Measurements from ENCODE around the gene SNX2.

The SNX2 gene

GRCh38 chr5:122773619-122774018 lies 1.3 kb upstream of the SNX2 start:
- DNase-seq = no peak

GRCh38 chr5:122774519-122774860 lies 390 bp upstream of the SNX2 start:
- no peak for DNase-seq

GRCh38 chr5:122775550-122776542 lies 966 bp downstream of the SNX2 start:
- no peak for DNase-seq

- DNase-seq = no peak
Measured at GRCh38 chr5:122778157-122778556, 3.3 kb downstream of the SNX2 start.

- no peak for DNase-seq
Measured at GRCh38 chr5:122779451-122779850, 4.6 kb downstream of the SNX2 start.

- no peak for DNase-seq
Measured at GRCh38 chr5:122780296-122780695, 5.4 kb downstream of the SNX2 start.

GRCh38 chr5:122781465-122781864 lies 6.6 kb downstream of the SNX2 start:
- DNase-seq = no peak

- DNase-seq = no peak
Measured at GRCh38 chr5:122785294-122785693, 10.4 kb downstream of the SNX2 start.

GRCh38 chr5:122788371-122788770 lies 13.5 kb downstream of the SNX2 start:
- no peak for DNase-seq

GRCh38 chr5:122788996-122789395 lies 14.1 kb downstream of the SNX2 start:
- no peak for DNase-seq

- no peak for DNase-seq
Measured at GRCh38 chr5:122789461-122790171, 14.7 kb downstream of the SNX2 start.

GRCh38 chr5:122790354-122791103 lies 15.6 kb downstream of the SNX2 start:
- no peak for DNase-seq

- DNase-seq = no peak
Measured at GRCh38 chr5:122805481-122805880, 30.6 kb downstream of the SNX2 start.

- DNase-seq = no peak
Measured at GRCh38 chr5:122810405-122810804, 35.5 kb downstream of the SNX2 start.

GRCh38 chr5:122815218-122815767 lies 40.4 kb downstream of the SNX2 start:
- no peak for DNase-seq

GRCh38 chr5:122816756-122817155 lies 41.9 kb downstream of the SNX2 start:
- DNase-seq = no peak

GRCh38 chr5:122831984-122832383 lies 57.1 kb downstream of the SNX2 start:
- no peak for DNase-seq

- no peak for DNase-seq
Measured at GRCh38 chr5:122835681-122836080, 60.8 kb downstream of the SNX2 start.

- no peak for DNase-seq
Measured at GRCh38 chr5:122836947-122837346, 62.1 kb downstream of the SNX2 start.

- no peak for DNase-seq
Measured at GRCh38 chr5:122839731-122840130, 64.9 kb downstream of the SNX2 start.

- DNase-seq = no peak
Measured at GRCh38 chr5:122842016-122842580, 67.2 kb downstream of the SNX2 start.

GRCh38 chr5:122844136-122844909 lies 69.4 kb downstream of the SNX2 start:
- no peak for DNase-seq

Measured in 8988T (cell line).